VCaP (cell line): ENCODE results near the gene CCDC200.
"Not testable (repeated sequence)": the region's sequence is repeated elsewhere in the genome, so short reads cannot be mapped to it uniquely, and the experiment has no call there.

Experiments used
- H3K27ac ChIP-seq: fragments of 450-650 bp; 2 replicates; pipeline ENCODE4 v1.5.1; 2017
- TF ChIP-seq, protein P1 (sequence below): fragments of 450-650 bp; conservative IDR thresholded peaks from 2 replicates; pipeline ENCODE4 v1.5.1; 2017; ENCODE audit warnings: mild to moderate bottlenecking, moderate library complexity

CCDC200 gene

DNA sequence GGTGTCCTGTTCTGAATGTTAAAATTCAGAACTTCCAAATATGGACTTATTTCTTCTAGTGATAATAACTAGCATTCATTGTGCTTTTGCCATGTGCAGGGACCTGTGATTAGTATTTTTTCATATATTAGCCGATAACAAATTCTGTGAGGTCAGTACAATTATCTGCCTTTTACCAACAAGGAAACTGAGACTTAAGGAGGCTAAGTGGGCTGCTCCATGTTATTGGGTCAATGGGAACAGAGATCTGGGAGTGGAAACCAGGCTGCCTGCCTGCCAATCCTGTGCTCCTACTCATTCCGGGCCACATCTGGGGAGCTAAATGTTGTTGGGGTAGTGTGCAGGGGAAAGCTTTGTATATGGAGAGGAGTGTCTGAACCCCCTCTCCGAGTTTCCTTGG, 13.1 kb downstream of the CCDC200 start:
- TF ChIP-seq, protein P1, sequence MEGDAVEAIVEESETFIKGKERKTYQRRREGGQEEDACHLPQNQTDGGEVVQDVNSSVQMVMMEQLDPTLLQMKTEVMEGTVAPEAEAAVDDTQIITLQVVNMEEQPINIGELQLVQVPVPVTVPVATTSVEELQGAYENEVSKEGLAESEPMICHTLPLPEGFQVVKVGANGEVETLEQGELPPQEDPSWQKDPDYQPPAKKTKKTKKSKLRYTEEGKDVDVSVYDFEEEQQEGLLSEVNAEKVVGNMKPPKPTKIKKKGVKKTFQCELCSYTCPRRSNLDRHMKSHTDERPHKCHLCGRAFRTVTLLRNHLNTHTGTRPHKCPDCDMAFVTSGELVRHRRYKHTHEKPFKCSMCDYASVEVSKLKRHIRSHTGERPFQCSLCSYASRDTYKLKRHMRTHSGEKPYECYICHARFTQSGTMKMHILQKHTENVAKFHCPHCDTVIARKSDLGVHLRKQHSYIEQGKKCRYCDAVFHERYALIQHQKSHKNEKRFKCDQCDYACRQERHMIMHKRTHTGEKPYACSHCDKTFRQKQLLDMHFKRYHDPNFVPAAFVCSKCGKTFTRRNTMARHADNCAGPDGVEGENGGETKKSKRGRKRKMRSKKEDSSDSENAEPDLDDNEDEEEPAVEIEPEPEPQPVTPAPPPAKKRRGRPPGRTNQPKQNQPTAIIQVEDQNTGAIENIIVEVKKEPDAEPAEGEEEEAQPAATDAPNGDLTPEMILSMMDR = no peak
- no peak overlapping the region for H3K27ac ChIP-seq

DNA sequence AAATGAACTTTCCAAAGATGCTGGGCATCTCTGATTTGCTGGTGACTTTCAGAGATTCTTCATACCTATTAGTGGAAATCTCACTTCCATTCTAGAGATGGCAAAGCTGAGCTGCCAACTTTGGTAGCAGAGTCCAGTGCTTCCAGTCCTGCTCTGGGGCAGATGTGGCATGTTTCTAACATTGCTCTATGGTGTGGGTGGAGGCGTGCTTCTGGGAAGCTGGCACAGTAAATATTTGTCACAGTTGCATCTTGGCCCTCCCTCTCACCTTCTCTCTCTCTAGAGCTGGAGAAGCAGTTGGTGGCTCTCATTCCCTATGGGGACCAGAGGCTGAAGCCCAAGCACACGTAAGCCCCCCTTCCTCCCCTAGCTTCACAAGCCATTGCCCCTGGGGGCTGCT, 14.9 kb downstream of the CCDC200 start:
- no peak overlapping the region for H3K27ac ChIP-seq

DNA sequence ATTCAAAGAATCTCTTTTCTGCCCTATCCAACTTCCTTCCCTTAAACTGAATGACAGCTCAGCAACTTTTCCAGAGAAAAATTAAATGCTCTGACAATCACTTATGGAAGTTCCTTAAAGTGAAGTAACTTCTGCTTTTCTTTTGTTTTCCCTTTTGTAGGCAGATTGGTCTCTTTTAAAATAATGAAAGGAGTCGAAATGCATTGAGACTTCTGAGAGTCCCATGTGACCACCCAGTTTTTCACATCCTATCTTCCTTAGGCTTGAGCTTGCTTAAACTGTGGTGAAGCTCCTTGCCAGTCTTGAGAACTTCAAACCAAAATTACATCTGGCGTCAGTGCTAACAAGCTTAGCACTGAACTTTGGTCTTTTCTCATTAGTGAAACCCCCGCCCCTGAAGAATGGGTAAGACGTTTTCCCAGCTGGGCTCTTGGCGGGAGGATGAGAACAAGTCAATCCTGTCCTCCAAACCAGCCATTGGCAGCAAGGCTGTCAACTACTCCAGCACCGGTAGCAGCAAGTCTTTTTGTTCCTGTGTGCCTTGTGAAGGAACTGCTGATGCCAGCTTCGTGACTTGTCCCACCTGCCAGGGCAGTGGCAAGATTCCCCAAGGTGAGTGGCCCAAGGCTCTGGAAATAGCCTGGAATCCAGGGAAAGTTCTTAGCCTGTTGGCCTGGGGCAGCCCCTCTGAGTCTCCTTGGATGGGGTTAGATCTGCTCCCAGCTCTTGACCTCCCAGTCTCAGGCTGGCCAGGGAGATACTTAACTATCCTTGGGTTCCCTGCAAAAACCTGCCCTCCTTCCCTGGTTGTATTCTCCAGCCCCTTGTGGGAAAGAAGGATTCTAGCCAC, 15.6 kb downstream of the CCDC200 start:
- TF ChIP-seq, protein P1 = no peak
- H3K27ac ChIP-seq = no peak overlapping the region

More for the DNA sequence above, 14.9 kb downstream of the CCDC200 start:
- TF ChIP-seq, protein P1 = no peak

DNA sequence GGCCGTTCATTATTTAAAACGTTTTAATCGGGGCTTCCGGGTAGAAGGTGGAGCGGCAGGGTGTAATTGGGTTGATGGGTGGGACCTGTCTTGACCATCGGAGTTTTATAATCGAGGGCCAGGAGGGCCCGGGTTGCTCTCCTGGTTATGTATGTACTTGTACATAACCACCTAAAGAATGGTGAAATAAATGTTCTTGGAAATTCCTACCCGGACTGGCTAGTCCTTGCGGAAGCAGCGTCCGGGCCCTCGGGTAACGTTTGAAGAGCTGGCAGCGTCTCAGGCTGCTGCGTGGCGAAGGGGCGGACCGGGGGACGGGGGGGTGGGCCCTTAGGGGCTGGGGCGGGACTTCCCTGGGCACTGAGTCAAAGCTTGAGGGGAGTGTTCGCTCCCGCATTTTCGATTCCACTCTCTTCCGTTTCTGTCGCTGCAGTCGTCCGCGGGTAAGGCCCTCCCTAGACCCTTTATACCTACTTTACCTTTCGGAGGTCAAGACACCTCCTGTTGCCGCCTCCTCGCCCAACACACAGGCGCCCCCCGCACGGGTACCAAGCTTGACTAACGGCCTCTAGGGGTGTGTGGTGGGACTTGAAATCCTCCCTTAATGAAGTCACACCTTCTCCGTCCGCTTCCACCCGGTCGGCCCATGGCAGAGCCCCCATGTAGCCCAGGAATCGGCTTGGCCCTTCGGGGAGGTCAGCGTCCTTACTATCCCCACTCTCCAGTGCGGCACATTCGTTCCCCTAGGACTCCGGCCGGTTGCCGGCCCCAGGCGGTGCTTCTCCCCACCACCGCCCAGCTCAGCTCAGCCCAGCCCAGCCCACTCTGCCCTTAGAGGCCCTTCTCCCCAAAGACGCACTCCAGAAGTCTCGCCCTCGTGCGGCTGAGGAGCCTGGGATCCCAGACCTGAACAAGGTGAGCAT, 16.7 kb downstream of the CCDC200 start, which contains the start of gene TMEM106A:
Gene TMEM106A (plus strand): TSS at position 396 of the 923 bp plus-strand sequence. CDS start 1,167 bp downstream, outside the sequence.
- H3K27ac ChIP-seq = no peak within 1 kb of the TSS
- TF ChIP-seq, protein P1 = no peak

DNA sequence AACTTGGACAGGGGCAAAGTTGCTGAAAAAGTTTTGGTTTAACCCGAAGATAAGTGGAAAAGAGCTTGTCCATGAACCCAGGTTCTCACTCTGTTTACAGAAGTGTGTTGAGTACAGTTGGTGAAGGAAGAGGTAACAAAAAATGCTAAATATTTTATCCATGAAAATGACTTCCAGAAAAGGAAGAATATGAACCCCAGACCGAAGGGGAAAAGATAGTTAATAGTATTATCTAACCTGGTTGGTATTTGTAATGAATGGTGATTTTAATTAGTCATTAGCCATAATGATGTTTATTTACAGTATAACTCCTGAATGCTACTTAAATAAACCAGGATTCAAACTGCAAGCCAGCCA, 17.3 kb downstream of the CCDC200 start:
- no peak overlapping the region for H3K27ac ChIP-seq
- TF ChIP-seq, protein P1 = no peak

DNA sequence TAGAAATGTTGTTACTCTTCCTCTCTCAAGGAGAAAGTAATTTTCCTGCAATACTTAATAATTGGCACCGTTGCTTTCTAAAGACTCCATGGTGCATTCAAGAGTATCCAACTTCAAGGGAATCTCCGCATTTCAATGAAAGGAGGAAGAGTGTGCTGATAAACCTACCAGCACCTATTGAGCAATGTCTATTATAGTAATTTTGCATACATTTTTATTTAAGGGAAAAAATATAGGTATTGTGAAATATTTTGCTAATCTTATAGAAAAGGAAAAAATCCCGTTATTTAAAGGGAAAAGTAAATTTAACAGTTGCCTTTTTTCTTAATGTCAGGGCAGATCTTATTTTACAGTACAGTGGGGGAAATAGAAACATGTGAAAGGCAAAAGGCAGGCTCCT, 17.8 kb downstream of the CCDC200 start:
- TF ChIP-seq, protein P1 = no peak
- H3K27ac ChIP-seq = no peak overlapping the region

DNA sequence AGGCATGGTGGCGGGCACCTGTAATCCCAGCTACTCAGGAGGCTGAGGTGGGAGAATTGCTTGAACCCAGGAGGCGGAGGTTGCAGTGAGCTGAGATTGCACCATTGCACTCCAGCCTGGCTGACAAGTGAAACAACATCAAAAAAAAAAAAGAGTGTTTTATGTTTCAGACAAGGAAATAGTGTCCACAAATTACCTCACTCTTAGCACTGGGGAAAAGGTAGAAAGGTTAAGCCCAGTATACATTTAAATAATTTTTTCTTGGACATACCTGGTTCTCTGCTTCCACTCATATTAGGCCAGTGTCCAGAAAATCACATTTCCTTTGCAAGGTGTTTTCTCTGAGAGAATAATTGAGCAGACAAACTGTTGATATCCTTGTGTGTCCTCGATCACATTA, 25.4 kb downstream of the CCDC200 start:
- not testable (repeated sequence) for H3K27ac ChIP-seq
